Activated CD8-positive, alpha-beta T cell treated with anti-CD3 and anti-CD28 coated beads, Interleukin-2, amount 10 ng/mL, durations not matched to agents 7 days and 5 days (primary cell): ENCODE data around the gene POR. TPM values are rescaled to one million over a fixed set of nuclear protein-coding genes. Genes with fewer than 3 reads are reported as not detected.
"Not testable (repeated sequence)": the region's sequence is repeated elsewhere in the genome, so short reads cannot be mapped to it uniquely, and the experiment has no call there.

Source experiments
- ATAC-seq: fragments of 150-1000 bp; cut with Tn5 transposase; one replicate; pipeline ENCODE4 v1.10.0; 2021; ENCODE audit warnings: moderate library complexity
- CTCF ChIA-PET: fragments of 350-600 bp; sonication (Branson Sonifier 250); formaldehyde crosslinking; loops from one replicate; lab custom pipeline; 2021; ENCODE audit warnings: antibody characterized with exemption; lab: Charles Lee
- POLR2A ChIA-PET: fragments of 350-600 bp; sonication (Branson Sonifier 250); formaldehyde crosslinking; loops from one replicate; lab custom pipeline; 2021; ENCODE audit warnings: antibody characterized with exemption; lab: Charles Lee
- DNase-seq: peaks from one replicate; pipeline ENCODE4 v3.0.0-alpha.2; 2020
- H3K27ac Mint-ChIP-seq: one replicate; pipeline ENCODE4 v1.8.0; 2021; ENCODE audit warnings: mild to moderate bottlenecking, mixed read lengths
- H3K27me3 Mint-ChIP-seq: one replicate; pipeline ENCODE4 v1.8.0; 2021; ENCODE audit warnings: low read depth, mixed read lengths
- H3K36me3 Mint-ChIP-seq: one replicate; pipeline ENCODE4 v1.8.0; 2021; ENCODE audit warnings: low read depth, mixed read lengths
- H3K4me1 Mint-ChIP-seq: one replicate; pipeline ENCODE4 v1.8.0; 2021; ENCODE audit warnings: low read depth, mixed read lengths
- H3K4me3 Mint-ChIP-seq: one replicate; pipeline ENCODE4 v1.8.0; 2021; ENCODE audit warnings: mild to moderate bottlenecking, mixed read lengths
- H3K9me3 Mint-ChIP-seq: one replicate; pipeline ENCODE4 v1.8.0; 2022; ENCODE audit warnings: mixed read lengths; ENCODE audit not compliant: insufficient read depth
- microRNA-seq: library from miRNA; unstranded; fragments of <30 nt; microRNA quantifications from one replicate; pipeline ENCODE4 v1.2.0, GENCODE V29; 2022
- total RNA-seq, 2 experiments: library from RNA; stranded (reverse); gene quantifications; one replicate each; pipeline ENCODE4 v1.2.3, GENCODE V29; 2021

POR gene
- total RNA-seq, 2 experiments from 2014 or later: 31.8 to 32.2 TPM

GRCh38 chr7:76029682-76030081 lies 114.7 kb downstream of the POR start:
- POLR2A ChIA-PET, H3K4me3 Mint-ChIP-seq, H3K9me3 Mint-ChIP-seq, DNase-seq, H3K27ac Mint-ChIP-seq, H3K4me1 Mint-ChIP-seq, ATAC-seq, H3K27me3 Mint-ChIP-seq: not testable (repeated sequence)
- peaks cover 10% of the 10 kb centered on the region for H3K36me3 Mint-ChIP-seq
- CTCF ChIA-PET: interaction anchor here (1.6 kb wide), 1 partner anchor 12 kb away, joined by 5 read pairs; no protein-coding TSS in a partner anchor

DNA sequence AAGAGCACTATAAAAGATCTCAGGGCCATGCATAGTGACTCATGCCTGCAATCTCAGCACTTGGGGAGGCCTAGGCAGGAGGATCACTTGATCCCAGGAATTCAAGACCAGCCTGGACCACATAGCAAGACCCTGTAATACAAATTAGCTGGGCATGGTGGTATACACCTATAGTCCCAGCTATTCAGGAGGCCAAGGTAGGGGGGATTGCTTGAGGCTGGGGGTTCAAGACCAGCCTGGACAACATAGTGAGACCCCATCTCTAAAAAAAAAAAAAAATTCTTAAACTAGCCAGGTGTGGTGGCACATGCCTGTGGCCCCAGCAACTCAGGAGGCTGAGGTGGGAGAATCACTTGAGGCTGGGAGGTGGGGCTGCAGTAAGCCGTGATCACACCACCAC lies 117.0 kb downstream of the POR start:
- Mint-ChIP-seq H3K27ac (no peak overlapping the region), H3K27me3 (no peaks in the 10 kb centered on the region), H3K4me3 (no peak overlapping the region), H3K36me3 (peaks cover 5% of the 10 kb centered on the region), H3K9me3 (no peaks in the 10 kb centered on the region), H3K4me1 (peaks cover 3% of the 10 kb centered on the region)
- DNase-seq (no peak), ATAC-seq (no peak)
- CTCF ChIA-PET: interaction anchor here (1.5 kb wide), 1 partner anchor 116 kb away, joined by 3 read pairs; no protein-coding TSS in a partner anchor
- POLR2A ChIA-PET: no interaction called here

Small RNA genes within 50 kb of the gene (microRNA-seq; reads per million reads assigned to microRNA genes)
- gene MIR4651: 4.6 reads per million

Other genes with a start within 250 kb of the POR start
- 1 to 10 TPM; 4.1 to 4.6 TPM for gene HIP1, start 176.2 kb upstream of the POR start, total RNA-seq
- not detected for gene CCL26, start 142.9 kb upstream of the POR start, total RNA-seq
- not detected for gene CCL24, start 101.3 kb upstream of the POR start, total RNA-seq
- 10 to 100 TPM; 18.1 to 18.4 TPM for gene RHBDD2, start 36.1 kb upstream of the POR start, total RNA-seq
- 10 to 100 TPM; 15.9 to 17.6 TPM for gene TMEM120A, start 79.4 kb downstream of the POR start, total RNA-seq
- 10 to 100 TPM; 27.2 to 28.2 TPM for gene STYXL1, start 132.8 kb downstream of the POR start, total RNA-seq
- 100 to 1,000 TPM; 148 to 166 TPM for gene MDH2, start 133.0 kb downstream of the POR start, total RNA-seq